Ishikawa (cell line): ENCODE measurements around the gene MED13L.

Experiments
- CEBPB ChIP-seq: IDR thresholded peaks from 2 replicates; pipeline ENCODE4 v1.6.1; 2012
- CREB1 ChIP-seq: IDR thresholded peaks from 2 replicates; pipeline ENCODE4 v1.6.1; 2012; ENCODE audit warnings: low read depth
- NFIC ChIP-seq: IDR thresholded peaks from 2 replicates; pipeline ENCODE4 v1.6.1; 2012
- RAD21 ChIP-seq: IDR thresholded peaks from 2 replicates; pipeline ENCODE4 v1.6.1; 2012; ENCODE audit warnings: low read depth
- TAF1 ChIP-seq: IDR thresholded peaks from 2 replicates; pipeline ENCODE4 v1.6.1; 2012; ENCODE audit warnings: low read depth, mild to moderate bottlenecking
- TCF12 ChIP-seq: IDR thresholded peaks from 2 replicates; pipeline ENCODE4 v1.6.1; 2012; ENCODE audit warnings: low read depth
- YY1 ChIP-seq: IDR thresholded peaks from 2 replicates; pipeline ENCODE4 v1.6.1; 2012; ENCODE audit warnings: low read depth

DNA sequence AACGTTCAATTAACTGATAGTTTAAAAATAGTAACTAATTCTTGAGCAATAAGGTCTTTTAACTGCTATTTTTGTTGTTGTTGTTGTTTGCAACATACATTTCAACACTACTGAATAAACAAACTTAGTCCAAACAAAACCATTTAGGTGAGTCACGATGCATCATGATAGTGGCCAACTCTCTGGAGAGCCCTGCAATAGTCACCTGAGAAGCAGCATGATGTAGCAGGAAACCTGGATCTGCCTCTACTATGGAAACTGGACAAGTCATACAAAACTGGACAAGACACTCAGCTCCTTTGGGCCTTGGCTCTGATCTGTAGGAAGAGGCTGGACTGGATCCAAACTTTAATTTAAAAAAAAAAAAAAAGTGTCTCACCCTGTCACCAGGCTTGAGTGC is 117.3 kb downstream of the MED13L start:
- no peak for TF ChIP-seq CREB1
- no peak for TF ChIP-seq RAD21
- TF ChIP-seq TAF1 = no peak
- TF ChIP-seq CEBPB = no peak
- TF ChIP-seq YY1 = no peak
- no peak for TF ChIP-seq TCF12
- no peak for TF ChIP-seq NFIC
